IMR-90 (cell line): ENCODE results near the gene NEUROD2. TPM values are rescaled to one million over a fixed set of nuclear protein-coding genes. Genes with fewer than 3 reads are reported as not detected.

Experiments used
- ATAC-seq: fragments of 200-7000 bp; cut with Tn5 transposase; 2 replicates; pipeline ENCODE4 v1.9.1; 2020; ENCODE audit warnings: low read depth, mild to moderate bottlenecking, moderate library complexity
- BruUV-seq: library from RNA; stranded (reverse); fragments of 400-500 nt; replicated peaks from 2 replicates; lab custom pipeline; 2021; lab: Mats Ljungman, UMichigan
- CTCF ChIA-PET: fragments of 300-600 bp; formaldehyde crosslinking; extraction: SDS; loops from one replicate; lab custom pipeline; 2021; ENCODE audit warnings: antibody characterized with exemption; lab: Yijun Ruan, JAX
- POLR2A ChIA-PET: fragments of 300-600 bp; sonication (Branson Sonifier 250); formaldehyde crosslinking; loops from one replicate; lab custom pipeline; 2022; ENCODE audit warnings: antibody characterized with exemption; ENCODE audit not compliant: unreplicated experiment; lab: Charles Lee
- DNase-seq: peaks from one replicate; pipeline ENCODE4 v3.0.0; 2013
- H2AFZ ChIP-seq: replicated peaks from 2 replicates; pipeline ENCODE3; 2013; ENCODE audit warnings: low read length, mild to moderate bottlenecking; ENCODE audit not compliant: poor library complexity
- H2AK5ac ChIP-seq: 2 replicates; pipeline ENCODE4 v1.6.1; 2013; ENCODE audit warnings: low read depth, low read length, inconsistent platforms
- H2AK9ac ChIP-seq: replicated peaks from 2 replicates; pipeline ENCODE3; 2013; ENCODE audit warnings: mild to moderate bottlenecking, low read depth, low read length, moderate library complexity; ENCODE audit not compliant: poor library complexity
- H2BK120ac ChIP-seq: 2 replicates; pipeline ENCODE4 v1.6.1; 2013; ENCODE audit warnings: low read depth, low read length, inconsistent platforms
- H2BK15ac ChIP-seq: 3 replicates; pipeline ENCODE4 v1.6.1; 2013; ENCODE audit warnings: low read depth, low read length, inconsistent platforms
- H2BK20ac ChIP-seq: 2 replicates; pipeline ENCODE4 v1.6.1; 2013; ENCODE audit warnings: low read depth, mild to moderate bottlenecking, inconsistent platforms, low read length, moderate library complexity
- H2BK5ac ChIP-seq: 2 replicates; pipeline ENCODE4 v1.6.1; 2013; ENCODE audit warnings: mild to moderate bottlenecking, low read depth, low read length, inconsistent platforms; ENCODE audit not compliant: poor library complexity, severe bottlenecking
- H3K14ac ChIP-seq: replicated peaks from 2 replicates; pipeline ENCODE4 v1.6.1; 2013; ENCODE audit warnings: low read depth, low read length, inconsistent platforms
- H3K18ac ChIP-seq: 2 replicates; pipeline ENCODE4 v1.6.1; 2013; ENCODE audit warnings: low read depth, low read length, control low read depth
- H3K23ac ChIP-seq: 2 replicates; pipeline ENCODE4 v1.6.1; 2013; ENCODE audit warnings: low read depth, low read length, inconsistent platforms
- H3K27ac ChIP-seq: 2 replicates; pipeline ENCODE4 v1.5.1; 2013; ENCODE audit warnings: mild to moderate bottlenecking, control low read depth, low read length; ENCODE audit not compliant: insufficient read depth
- H3K27me3 ChIP-seq: 2 replicates; pipeline ENCODE4 v1.6.1; 2013; ENCODE audit warnings: low read length; ENCODE audit not compliant: control insufficient read depth, insufficient read depth
- H3K36me3 ChIP-seq: 2 replicates; pipeline ENCODE4 v1.6.1; 2013; ENCODE audit warnings: low read length, mixed read lengths; ENCODE audit not compliant: control insufficient read depth, insufficient read depth
- H3K4ac ChIP-seq: 2 replicates; pipeline ENCODE4 v1.6.1; 2013; ENCODE audit warnings: low read depth, low read length, inconsistent platforms
- H3K4me1 ChIP-seq: 2 replicates; pipeline ENCODE4 v1.6.1; 2013; ENCODE audit warnings: low read length, mixed read lengths; ENCODE audit not compliant: control insufficient read depth, insufficient read depth
- H3K4me2 ChIP-seq: 2 replicates; pipeline ENCODE4 v1.6.1; 2013; ENCODE audit warnings: low read depth, mild to moderate bottlenecking, control low read depth, low read length, moderate library complexity
- H3K4me3 ChIP-seq: 2 replicates; pipeline ENCODE4 v1.5.1; 2013; ENCODE audit warnings: low read depth, mild to moderate bottlenecking, control low read depth, low read length, moderate library complexity; ENCODE audit not compliant: insufficient read depth
- H3K56ac ChIP-seq: 2 replicates; pipeline ENCODE4 v1.6.1; 2013; ENCODE audit warnings: low read length, inconsistent platforms; ENCODE audit not compliant: insufficient read depth; ENCODE audit errors: extremely low read depth
- H3K79me1 ChIP-seq, 2 experiments: 2 replicates each; pipeline ENCODE4 v1.6.1; 2013; ENCODE audit warnings: low read length in 2 of 2, inconsistent platforms in 1 of 2, low read depth in 1 of 2
- H3K9ac ChIP-seq: 2 replicates; pipeline ENCODE4 v1.6.1; 2013; ENCODE audit warnings: low read depth, low read length, control low read depth
- H3K9me1 ChIP-seq: 2 replicates; pipeline ENCODE4 v1.6.1; 2013; ENCODE audit warnings: low read length, inconsistent platforms; ENCODE audit not compliant: insufficient read depth
- H3K9me3 ChIP-seq: 2 replicates; pipeline ENCODE4 v1.6.1; 2013; ENCODE audit warnings: low read length; ENCODE audit not compliant: control insufficient read depth, insufficient read depth
- H4K20me1 ChIP-seq: 2 replicates; pipeline ENCODE4 v1.6.1; 2013; ENCODE audit warnings: low read length, inconsistent platforms; ENCODE audit not compliant: insufficient read depth
- H4K5ac ChIP-seq: 2 replicates; pipeline ENCODE4 v1.6.1; 2013; ENCODE audit warnings: mild to moderate bottlenecking, low read depth, low read length, control low read depth
- H4K8ac ChIP-seq, 2 experiments: 2 replicates each; pipeline ENCODE4 v1.6.1; 2013; ENCODE audit warnings: low read depth in 2 of 2, low read length in 2 of 2, control low read depth in 1 of 2, inconsistent platforms in 1 of 2
- H4K91ac ChIP-seq: 2 replicates; pipeline ENCODE4 v1.6.1; 2013; ENCODE audit warnings: low read depth, low read length, inconsistent platforms; ENCODE audit not compliant: insufficient read depth
- BHLHE40 ChIP-seq: fragments of 150-350 bp; IDR thresholded peaks from 2 replicates; pipeline ENCODE4 v1.6.1; 2016; ENCODE audit warnings: mild to moderate bottlenecking, low read depth, low read length
- CTCF ChIP-seq: conservative IDR thresholded peaks from 2 replicates; pipeline ENCODE4 v1.5.1; 2012; ENCODE audit warnings: mild to moderate bottlenecking, low read depth, low read length, improper control_type of control experiment
- MAZ ChIP-seq: IDR thresholded peaks from 2 replicates; pipeline ENCODE4 v1.6.1; 2012; ENCODE audit warnings: low read depth, mild to moderate bottlenecking, low read length, improper control_type of control experiment, moderate library complexity, borderline replicate concordance
- RAD21 ChIP-seq: IDR thresholded peaks from 2 replicates; pipeline ENCODE4 v1.6.1; 2012; ENCODE audit warnings: low read length, improper control_type of control experiment
- WGBS, 2 experiments: methylation state at CpG; one replicate each; pipeline versions ENCODE4 v1.1.5 to v1.1.7; 2013; ENCODE audit warnings: missing lambda C conversion rate in 2 of 2; ENCODE audit not compliant: insufficient read length in 1 of 2; ENCODE audit errors: extremely low coverage in 2 of 2; 5-methylcytosine and 5-hydroxymethylcytosine counted together
- dilution Hi-C: fragments of 300-500 bp; cut with HindIII; formaldehyde crosslinking; loops from one replicate; pipeline ENCODE4 v1.14.3; 2018; ENCODE audit warnings: low sequenced_read_pairs; ENCODE audit not compliant: unreplicated experiment
- in situ Hi-C: fragments of 300-500 bp; cut with MboI; formaldehyde crosslinking; loops from 3 replicates; pipeline ENCODE4 v1.14.3; 2019; ENCODE audit warnings: low sequenced_read_pairs, inconsistent platforms, mixed read lengths
- intact Hi-C: fragments of 100-400 bp; cut with micrococcal nuclease; formaldehyde crosslinking; loops from 2 replicates; pipeline ENCODE4 v1.10.0; 2022
- polyA plus RNA-seq, 3 experiments: library from polyadenylated mRNA; depleted of rRNA; stranded (reverse); fragments of >200 nt; gene quantifications; 2 replicates each; pipeline ENCODE4 v1.2.3, GENCODE V29; 2012; ENCODE audit warnings: low replicate concordance in 1 of 3
- total RNA-seq: library from RNA; depleted of rRNA; stranded (reverse); fragments of >200 nt; gene quantifications from 2 replicates; pipeline ENCODE4 v1.2.3, GENCODE V29; 2012
- TF ChIP-seq, protein P1 (sequence below): fragments of 150-350 bp; IDR thresholded peaks from 2 replicates; pipeline ENCODE4 v1.6.1; 2017; ENCODE audit warnings: mild to moderate bottlenecking, antibody characterized with exemption, low read length, low read depth

The NEUROD2 gene
- total and polyA plus RNA-seq, 2 of the 4 experiments (the other 2 are of a cell fraction) = not detected

- no peak overlapping the region for H3K23ac ChIP-seq
- no peak overlapping the region for H2BK120ac ChIP-seq
- no peaks in the 10 kb centered on the region for H3K9me1 ChIP-seq
- no peaks in the 10 kb centered on the region for H3K36me3 ChIP-seq
- intact Hi-C loops (loop anchor here (10.0 kb wide), 1 partner anchor 358 kb away; the partner anchor contains the start of gene PSMD3), dilution Hi-C loops (no loop called here), in situ Hi-C loops (no loop called here)
- peak overlapping the region; percentile 13; the same call in 1 of the 2 replicates for H3K4me3 ChIP-seq
- TF ChIP-seq BHLHE40 = no peak
- TF ChIP-seq CTCF = no peak
- TF ChIP-seq, protein P1, sequence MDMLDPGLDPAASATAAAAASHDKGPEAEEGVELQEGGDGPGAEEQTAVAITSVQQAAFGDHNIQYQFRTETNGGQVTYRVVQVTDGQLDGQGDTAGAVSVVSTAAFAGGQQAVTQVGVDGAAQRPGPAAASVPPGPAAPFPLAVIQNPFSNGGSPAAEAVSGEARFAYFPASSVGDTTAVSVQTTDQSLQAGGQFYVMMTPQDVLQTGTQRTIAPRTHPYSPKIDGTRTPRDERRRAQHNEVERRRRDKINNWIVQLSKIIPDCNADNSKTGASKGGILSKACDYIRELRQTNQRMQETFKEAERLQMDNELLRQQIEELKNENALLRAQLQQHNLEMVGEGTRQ = no peak
- TF ChIP-seq RAD21 = no peak
- no peak for TF ChIP-seq MAZ
- no peak overlapping the region for H4K5ac ChIP-seq
- BruUV-seq = no TSS peak
- H3K56ac ChIP-seq = no peak overlapping the region
- no peak overlapping the region for H3K27ac ChIP-seq
- H4K8ac ChIP-seq = no peak overlapping the region
- no peaks in the 10 kb centered on the region for H3K79me1 ChIP-seq
- no peak overlapping the region for H3K14ac ChIP-seq
- H3K4me1 ChIP-seq = peaks cover 3% of the 10 kb centered on the region; the same call in 1 of the 2 replicates
- ATAC-seq = no peak
- H4K91ac ChIP-seq = no peak overlapping the region
- H4K20me1 ChIP-seq = no peaks in the 10 kb centered on the region
- peak overlapping the region; percentile 77 for H2AFZ ChIP-seq
- ChIA-PET CTCF (no interaction called here), POLR2A (no interaction called here)
- no peak overlapping the region for H2AK5ac ChIP-seq
- H2BK5ac ChIP-seq = no peak overlapping the region
- DNase-seq = no peak
- no peak overlapping the region for H3K4ac ChIP-seq
- WGBS, 2 experiments = 1% methylated on average over 30 of the region's 72 CpGs; no CpG with 5 or more reads in 1 of the 2 experiments
- H3K18ac ChIP-seq = no peak overlapping the region
- peaks cover 73% of the 10 kb centered on the region for H3K27me3 ChIP-seq
- H2AK9ac ChIP-seq = no peak overlapping the region
- no peak overlapping the region for H3K9ac ChIP-seq
- no peaks in the 10 kb centered on the region for H3K9me3 ChIP-seq
- H3K4me2 ChIP-seq = peak overlapping the region; percentile 56
- H2BK15ac ChIP-seq = no peak overlapping the region
- H2BK20ac ChIP-seq = no peak overlapping the region
These were observed 19.5 kb upstream of the NEUROD2 start for GRCh38 chr17:39627047-39627711.
